Type B pancreatic cell (in vitro differentiated cells): Measurements from ENCODE around the gene PLAU. TPM values are rescaled to one million over a fixed set of nuclear protein-coding genes. Genes with fewer than 3 reads are reported as not detected.
A peak's percentile ranks its signal among the peaks of the same experiment; 100 is the strongest.

Experiments
- DNase-seq: peaks from one replicate; pipeline ENCODE4 v3.0.0; 2021; ENCODE audit warnings: mixed read lengths; ENCODE audit not compliant: unreplicated experiment; ENCODE audit errors: extremely low spot score
- H3K27ac Mint-ChIP-seq: 2 replicates; pipeline ENCODE4 v1.8.0; 2021; ENCODE audit warnings: mild to moderate bottlenecking, mixed read lengths
- H3K27me3 Mint-ChIP-seq: 2 replicates; pipeline ENCODE4 v1.8.0; 2021; ENCODE audit warnings: mixed read lengths
- H3K36me3 Mint-ChIP-seq: 2 replicates; pipeline ENCODE4 v1.8.0; 2021; ENCODE audit warnings: mixed read lengths
- H3K4me1 Mint-ChIP-seq: one replicate; pipeline ENCODE4 v1.8.0; 2021; ENCODE audit warnings: mixed read lengths; ENCODE audit not compliant: unreplicated experiment
- H3K4me3 Mint-ChIP-seq: 2 replicates; pipeline ENCODE4 v1.8.0; 2021; ENCODE audit warnings: mild to moderate bottlenecking, mixed read lengths
- H3K9me3 Mint-ChIP-seq: 2 replicates; pipeline ENCODE4 v1.8.0; 2021; ENCODE audit warnings: mixed read lengths
- total RNA-seq: library from RNA; stranded (reverse); gene quantifications from 2 replicates; pipeline ENCODE4 v1.2.1, GENCODE V29; 2021; ENCODE audit warnings: low replicate concordance
- TF ChIP-seq, protein P1 (sequence below): fragments of 200-600 bp; sonication (generic); conservative IDR thresholded peaks from 2 replicates; pipeline ENCODE4 v1.5.0; 2021; ENCODE audit warnings: antibody characterized with exemption, mild to moderate bottlenecking

PLAU gene
- total RNA-seq, 1 donor from 2014 or later, result 3.5 TPM

DNA sequence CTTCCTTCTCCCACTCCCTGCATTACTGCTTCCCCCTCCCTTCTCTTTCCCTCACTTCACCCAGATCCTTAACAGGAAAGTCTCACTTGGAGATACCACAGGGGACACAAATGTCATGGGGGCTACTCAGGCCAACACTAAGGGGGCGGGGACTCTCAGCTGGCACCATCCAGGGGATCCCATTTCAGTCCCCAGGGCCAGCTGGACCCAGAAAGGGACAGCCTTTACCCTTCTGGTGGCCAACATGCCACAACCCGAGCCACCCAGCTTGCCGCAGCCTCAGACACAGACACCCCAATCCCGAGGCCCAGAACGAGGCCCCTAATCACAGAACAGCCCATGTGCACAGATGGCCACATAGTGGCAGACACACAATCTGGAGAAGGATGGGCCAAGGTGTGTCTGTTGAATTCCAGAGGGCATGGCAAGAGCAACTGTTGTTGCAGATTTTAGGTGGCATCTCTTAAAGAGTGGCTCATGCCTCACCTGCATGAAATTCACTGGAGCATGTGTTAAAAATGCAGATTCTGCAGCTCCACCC is 42.2 kb upstream of the PLAU start:
- TF ChIP-seq, protein P1, sequence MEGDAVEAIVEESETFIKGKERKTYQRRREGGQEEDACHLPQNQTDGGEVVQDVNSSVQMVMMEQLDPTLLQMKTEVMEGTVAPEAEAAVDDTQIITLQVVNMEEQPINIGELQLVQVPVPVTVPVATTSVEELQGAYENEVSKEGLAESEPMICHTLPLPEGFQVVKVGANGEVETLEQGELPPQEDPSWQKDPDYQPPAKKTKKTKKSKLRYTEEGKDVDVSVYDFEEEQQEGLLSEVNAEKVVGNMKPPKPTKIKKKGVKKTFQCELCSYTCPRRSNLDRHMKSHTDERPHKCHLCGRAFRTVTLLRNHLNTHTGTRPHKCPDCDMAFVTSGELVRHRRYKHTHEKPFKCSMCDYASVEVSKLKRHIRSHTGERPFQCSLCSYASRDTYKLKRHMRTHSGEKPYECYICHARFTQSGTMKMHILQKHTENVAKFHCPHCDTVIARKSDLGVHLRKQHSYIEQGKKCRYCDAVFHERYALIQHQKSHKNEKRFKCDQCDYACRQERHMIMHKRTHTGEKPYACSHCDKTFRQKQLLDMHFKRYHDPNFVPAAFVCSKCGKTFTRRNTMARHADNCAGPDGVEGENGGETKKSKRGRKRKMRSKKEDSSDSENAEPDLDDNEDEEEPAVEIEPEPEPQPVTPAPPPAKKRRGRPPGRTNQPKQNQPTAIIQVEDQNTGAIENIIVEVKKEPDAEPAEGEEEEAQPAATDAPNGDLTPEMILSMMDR, result no peak
- Mint-ChIP-seq H3K4me3 (no peak overlapping the region), H3K36me3 (peaks cover 11% of the 10 kb centered on the region), H3K27ac (no peak overlapping the region), H3K27me3 (no peaks in the 10 kb centered on the region), H3K9me3 (no peaks in the 10 kb centered on the region), H3K4me1 (peaks cover 34% of the 10 kb centered on the region)
- DNase-seq, result no peak

DNA sequence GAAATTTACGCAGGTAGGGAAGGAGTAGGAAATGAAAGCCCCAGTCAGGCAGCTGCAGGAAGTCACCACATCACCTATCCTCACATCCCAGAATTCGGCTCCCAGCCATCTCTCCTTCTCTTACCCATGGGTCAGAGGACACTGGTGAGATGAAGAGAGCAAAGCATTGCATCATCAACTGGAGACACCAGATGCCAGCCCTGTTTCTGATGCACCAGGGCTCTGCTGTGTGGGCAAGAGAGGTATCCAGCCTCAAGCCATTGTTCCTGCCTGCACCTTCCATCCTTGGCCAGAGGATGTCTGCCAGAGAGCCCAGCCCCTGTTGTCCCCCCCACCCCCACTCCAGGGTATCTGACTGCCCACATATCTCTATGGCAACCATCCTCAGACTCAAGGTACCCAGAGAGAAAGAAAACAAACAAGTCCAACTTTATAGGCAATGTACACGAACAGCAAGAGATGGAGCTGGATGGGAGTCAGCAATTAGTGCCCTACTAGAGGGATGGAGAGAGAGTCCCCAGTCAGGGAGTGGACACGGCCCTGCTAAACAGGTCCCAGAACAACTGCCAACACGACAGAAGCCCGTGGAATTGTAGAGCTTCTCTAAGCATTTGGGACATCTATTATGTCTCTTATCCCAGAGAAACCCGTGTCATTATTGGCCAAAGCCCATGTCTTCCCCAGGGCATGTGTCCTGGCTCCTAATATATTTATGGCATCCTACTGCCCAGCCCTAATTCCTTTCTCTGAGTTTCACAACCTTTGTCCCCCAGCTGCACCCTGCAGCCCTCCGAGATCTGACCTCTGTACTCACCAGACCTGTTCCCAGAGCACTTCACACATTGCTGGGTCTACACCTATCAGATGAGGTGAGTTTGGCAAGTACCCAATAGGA is 39.4 kb upstream of the PLAU start:
- Mint-ChIP-seq H3K27ac (peak overlapping the region; percentile 90), H3K4me1 (peaks cover 30% of the 10 kb centered on the region), H3K9me3 (no peaks in the 10 kb centered on the region), H3K36me3 (peaks cover 7% of the 10 kb centered on the region), H3K4me3 (peak overlapping the region; percentile 85), H3K27me3 (no peaks in the 10 kb centered on the region)
- TF ChIP-seq, protein P1, result no peak
- DNase-seq, result no peak

DNA sequence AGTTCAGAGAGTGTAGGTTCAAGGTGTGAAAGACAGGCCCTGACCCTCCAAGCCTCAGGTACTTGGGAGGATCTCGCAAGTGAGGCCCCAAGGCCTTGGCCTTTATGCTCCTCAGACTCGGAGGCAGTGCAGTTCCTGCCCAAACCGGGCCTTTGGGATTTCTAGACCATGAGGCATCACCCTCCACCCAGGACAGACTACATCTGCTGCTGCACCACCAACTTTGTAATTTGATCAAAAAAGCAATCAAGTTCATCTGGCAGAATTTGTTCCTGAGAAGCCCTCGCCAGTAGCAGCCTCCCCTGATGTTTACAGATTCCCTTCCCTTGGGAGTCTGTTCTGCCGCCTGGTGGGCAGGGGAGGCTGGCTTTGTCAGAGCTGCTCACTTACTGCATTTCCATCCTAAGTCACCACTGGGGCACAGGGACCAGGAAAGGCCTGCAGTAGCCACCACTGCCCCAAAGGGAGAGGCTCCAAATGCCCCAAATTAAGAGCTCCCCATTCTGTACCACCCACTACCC is 38.7 kb upstream of the PLAU start:
- no peak for DNase-seq
- peaks cover 7% of the 10 kb centered on the region for H3K36me3 Mint-ChIP-seq
- H3K4me3 Mint-ChIP-seq, result peak overlapping the region; percentile 85
- TF ChIP-seq, protein P1, result peak; percentile 21
- peaks cover 23% of the 10 kb centered on the region for H3K4me1 Mint-ChIP-seq
- H3K27me3 Mint-ChIP-seq, result no peaks in the 10 kb centered on the region
- H3K27ac Mint-ChIP-seq, result peak overlapping the region; percentile 90
- no peaks in the 10 kb centered on the region for H3K9me3 Mint-ChIP-seq

DNA sequence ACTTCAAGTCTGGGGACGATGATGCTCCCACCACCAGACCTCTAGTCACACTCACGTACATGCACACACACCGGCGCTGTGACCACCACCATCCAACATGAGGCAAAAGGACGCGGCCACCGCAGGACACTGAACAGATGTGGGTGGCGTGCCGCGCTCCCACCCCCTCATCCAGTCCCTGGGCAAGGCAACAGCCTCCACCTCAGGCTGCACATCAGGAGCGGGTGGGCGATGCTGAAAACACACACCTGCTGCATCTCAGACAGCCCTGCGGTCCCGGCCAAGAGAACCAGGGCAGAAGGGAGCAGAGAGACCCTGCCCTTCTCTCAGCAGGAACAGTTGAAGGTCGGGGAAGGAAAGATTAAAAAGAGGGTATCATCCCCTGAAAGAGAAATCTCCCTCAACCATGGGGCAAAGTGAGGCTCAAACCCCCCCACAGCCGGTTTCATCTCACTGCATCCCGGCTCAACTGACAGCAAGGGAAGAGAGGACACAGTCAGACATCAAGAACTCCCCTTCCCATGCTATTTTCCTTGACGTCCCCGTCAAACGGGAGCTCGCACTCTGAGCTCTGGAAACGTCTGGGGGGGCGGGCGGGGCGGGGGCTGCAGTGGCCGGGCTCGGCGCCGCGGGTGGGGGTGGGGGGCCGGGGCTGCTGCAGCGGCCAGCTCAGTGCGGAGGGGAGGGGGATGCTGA is 37.6 kb upstream of the PLAU start:
- DNase-seq, result no peak
- Mint-ChIP-seq H3K36me3 (peaks cover 7% of the 10 kb centered on the region), H3K27me3 (no peaks in the 10 kb centered on the region), H3K27ac (peak overlapping the region; percentile 90), H3K9me3 (no peaks in the 10 kb centered on the region), H3K4me3 (peak overlapping the region; percentile 85), H3K4me1 (peaks cover 22% of the 10 kb centered on the region)
- TF ChIP-seq, protein P1, result no peak

DNA sequence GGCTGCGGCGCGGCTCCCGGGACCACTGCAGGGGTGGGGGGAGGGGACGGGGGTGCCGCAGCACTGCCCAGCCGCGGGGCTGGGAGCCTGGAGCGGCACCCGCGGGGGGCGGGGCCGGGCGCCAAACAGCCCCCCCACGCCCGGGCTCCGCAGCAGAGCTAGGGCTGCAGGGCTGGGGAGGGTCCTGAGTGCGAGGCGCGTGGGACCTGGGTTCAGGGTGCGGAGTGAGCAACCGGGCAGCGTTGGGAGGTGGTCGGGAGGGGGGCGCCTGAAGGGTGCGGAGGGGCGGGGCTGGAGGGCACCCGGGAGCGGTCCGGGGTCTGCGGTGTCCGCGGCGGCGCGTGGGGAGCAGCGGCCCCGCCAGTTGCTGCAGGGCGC is 37.1 kb upstream of the PLAU start:
- no peak overlapping the region for H3K27ac Mint-ChIP-seq
- no peak for DNase-seq
- peaks cover 22% of the 10 kb centered on the region for H3K4me1 Mint-ChIP-seq
- H3K36me3 Mint-ChIP-seq, result peaks cover 7% of the 10 kb centered on the region
- H3K9me3 Mint-ChIP-seq, result no peaks in the 10 kb centered on the region
- H3K4me3 Mint-ChIP-seq, result no peak overlapping the region
- TF ChIP-seq, protein P1, result no peak
- no peaks in the 10 kb centered on the region for H3K27me3 Mint-ChIP-seq
